Ecto neural progenitor cell (in vitro differentiated cells): ENCODE measurements around the gene APOC3.

Experiments used
- DNase-seq: peaks from one replicate; pipeline ENCODE4 v3.0.0-alpha.2; 2018; ENCODE audit warnings: low spot score

Gene APOC3

DNA sequence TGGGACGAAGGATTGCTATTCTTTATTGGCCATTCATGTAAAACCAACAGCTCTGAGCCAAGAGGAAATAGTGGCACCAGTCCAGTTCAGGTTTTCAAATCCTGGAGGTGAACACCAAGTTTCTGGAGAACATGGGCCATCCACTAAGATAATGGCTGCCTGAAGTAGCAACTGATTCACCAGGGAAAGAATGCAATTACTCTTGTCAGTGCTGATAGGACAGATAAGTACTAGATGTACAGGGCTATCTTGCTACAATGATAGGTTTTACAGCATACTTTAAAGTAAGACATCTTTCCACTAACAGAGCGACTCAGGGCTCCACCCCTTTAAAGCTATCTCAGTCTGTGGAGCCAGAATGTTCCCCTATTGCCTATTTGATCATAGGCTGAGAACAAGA lies 44.5 kb downstream of the APOC3 start:
- DNase-seq, result no peak

DNA sequence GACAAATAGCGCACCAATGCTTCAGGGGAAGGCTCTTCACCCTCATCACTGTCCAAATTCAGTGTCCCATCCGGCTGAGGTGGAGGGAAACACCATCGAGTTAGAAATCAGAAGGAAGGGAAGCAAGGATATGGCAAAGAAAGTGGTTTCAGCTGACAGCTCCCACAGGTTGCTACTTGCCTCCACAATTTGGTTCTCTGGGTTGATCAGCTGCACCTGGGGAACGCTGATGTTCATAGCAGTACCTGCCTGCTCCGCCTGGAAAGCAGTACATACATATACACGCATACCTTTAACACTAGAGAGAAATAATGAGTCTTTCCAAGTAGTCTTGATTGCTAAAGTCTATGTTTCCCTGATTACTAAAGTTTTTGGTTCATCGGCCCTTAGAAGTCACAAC lies 45.5 kb downstream of the APOC3 start:
- DNase-seq, result no peak

DNA sequence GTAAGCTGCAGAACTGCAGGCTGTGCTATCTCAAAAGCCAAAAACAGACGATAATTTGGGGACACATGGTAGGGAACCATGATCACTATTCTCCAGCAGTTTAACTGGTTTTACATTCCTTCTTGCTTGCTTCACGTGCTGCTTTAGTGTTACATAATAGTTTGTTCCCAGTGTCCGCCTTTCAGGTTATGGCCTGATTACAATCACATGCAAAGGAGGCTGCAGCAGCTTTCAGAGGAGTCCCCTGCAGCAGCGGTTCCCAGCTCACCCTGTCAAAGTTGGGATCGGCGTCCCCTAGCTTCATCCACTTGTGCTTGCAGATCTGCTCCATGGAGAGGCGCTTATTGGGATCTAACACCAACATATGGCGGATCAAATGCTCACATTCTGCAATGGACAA lies 46.9 kb downstream of the APOC3 start:
- DNase-seq, result no peak

DNA sequence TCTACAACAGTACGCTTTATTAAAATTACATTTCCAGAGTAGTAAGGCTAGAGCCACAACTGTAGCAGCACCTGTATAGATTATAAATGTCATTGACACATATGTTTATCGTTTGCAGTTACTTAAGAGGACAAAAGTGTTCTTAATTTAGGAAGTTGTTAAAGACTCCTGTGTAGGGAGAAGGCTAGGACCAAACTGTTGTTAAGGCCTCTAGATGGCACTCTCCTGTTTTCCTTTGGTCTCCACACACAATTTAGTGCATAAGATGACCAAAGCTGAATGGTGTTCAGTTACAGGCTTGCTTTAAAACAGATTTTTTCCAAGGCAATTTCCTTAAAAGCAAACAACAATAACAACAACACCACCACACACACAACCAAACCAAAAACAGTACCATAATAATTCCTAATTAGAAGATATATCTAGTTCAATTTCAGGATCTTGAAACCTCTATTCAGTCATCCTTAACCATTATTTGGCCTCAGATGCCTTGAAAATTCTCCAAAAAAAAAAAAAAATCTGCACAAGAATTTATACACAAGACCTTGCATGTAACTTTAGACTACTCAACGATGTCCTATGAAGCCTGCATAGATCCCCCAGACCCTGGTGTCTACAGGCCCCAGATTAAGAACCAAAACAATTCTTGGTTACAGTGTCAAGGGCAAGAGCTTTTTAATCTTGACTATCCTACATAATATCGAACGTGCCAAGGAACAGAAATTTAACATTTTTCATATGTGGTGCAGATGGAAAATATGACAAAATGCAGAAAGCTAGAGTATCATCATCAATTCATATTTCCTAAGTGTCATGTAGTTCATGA lies 50.3 kb downstream of the APOC3 start:
- DNase-seq, result no peak

DNA sequence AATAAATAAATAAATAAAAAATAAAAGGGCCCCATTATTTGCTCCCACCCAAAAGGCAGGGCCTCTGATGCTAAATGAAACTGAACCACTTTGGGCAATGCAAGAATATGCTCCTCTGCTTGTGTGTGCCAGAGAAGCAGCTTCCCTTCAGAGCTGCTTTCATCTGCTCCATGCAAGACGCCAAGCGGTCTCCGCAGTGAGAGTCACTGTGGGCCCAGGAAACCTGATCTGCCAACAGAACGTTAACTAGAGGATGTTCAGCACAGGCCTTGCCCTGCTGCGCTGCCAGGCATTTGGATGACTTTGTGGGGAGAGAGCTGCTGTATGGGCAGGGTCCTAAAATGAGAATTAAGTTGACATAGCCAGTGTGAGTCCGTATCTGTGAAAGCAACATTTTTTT lies 51.4 kb downstream of the APOC3 start:
- no peak for DNase-seq

DNA sequence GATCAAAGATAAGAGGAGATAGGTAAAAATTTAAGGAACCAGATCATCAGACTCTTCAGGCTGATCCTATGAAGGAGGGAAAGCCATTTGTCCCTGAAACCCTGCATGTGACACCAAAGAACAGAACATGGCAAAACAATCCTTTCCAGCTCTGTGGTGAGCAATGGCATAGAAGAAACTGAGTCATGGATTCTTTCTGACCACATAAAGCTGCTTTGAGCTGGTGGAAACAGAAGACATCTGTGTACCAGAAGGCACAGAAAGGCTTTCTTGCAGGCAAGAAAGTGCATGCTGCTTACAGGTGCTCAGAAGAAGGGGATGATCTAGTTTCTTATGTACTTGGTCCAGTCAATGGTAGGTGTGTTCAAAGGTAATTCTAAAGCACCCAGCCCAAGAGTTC lies 52.7 kb downstream of the APOC3 start:
- no peak for DNase-seq
